Measurements from ENCODE around the gene EXO1. TPM values are rescaled to one million over a fixed set of nuclear protein-coding genes. Genes with fewer than 3 reads are reported as not detected.

The EXO1 gene
- total and polyA plus RNA-seq, 2 experiments from 2014 or later: 3.1 to 5.0 TPM

GRCh38 chr1:241817956-241818612, 29.9 kb upstream of the EXO1 start:
- Histone ChIP-seq H3K4me2 (no peak overlapping the region), H3K9me3 (ENCODE audit: low read depth) (no peaks in the 10 kb centered on the region), H3K27me3 (no peaks in the 10 kb centered on the region), H2AFZ (no peak overlapping the region), H3K9me2 (replicated peaks; ENCODE audit: insufficient read depth) (no peaks in the 10 kb centered on the region), H3K27ac (no peak overlapping the region), H3K79me2 (no peaks in the 10 kb centered on the region), H3K4me1 (ENCODE audit: insufficient read depth) (no peaks in the 10 kb centered on the region), H3K4me3 (no peak overlapping the region), H4K20me1 (ENCODE audit: insufficient read depth, poor library complexity, severe bottlenecking) (no peaks in the 10 kb centered on the region), H3K36me3 (replicated peaks; ENCODE audit: insufficient read depth, low read depth) (no peaks in the 10 kb centered on the region)
- DNase-seq (ENCODE audit: low spot score): no peak
- WGBS (ENCODE audit: low lambda C conversion rate, missing lambda C conversion rate): 58% methylated on average over 3 of the region's 3 CpGs
- TF ChIP-seq EZH2 (IDR thresholded peaks at IDR 0.05; ENCODE audit: borderline replicate concordance) (no peak), EZH2phosphoT487 (IDR thresholded peaks at IDR 0.05; ENCODE audit: low read depth, severe bottlenecking, unreplicated experiment) (no peak), CTCF (IDR thresholded peaks at IDR 0.05; ENCODE audit: poor library complexity) (no peak)

- no peaks in the 10 kb centered on the region for H3K9me3 ChIP-seq (ENCODE audit: low read depth)
- no peak overlapping the region for H3K27ac ChIP-seq
- no peaks in the 10 kb centered on the region for H3K36me3 ChIP-seq (replicated peaks; ENCODE audit: insufficient read depth, low read depth)
- no peak overlapping the region for H3K4me3 ChIP-seq
- no peaks in the 10 kb centered on the region for H3K79me2 ChIP-seq
- H4K20me1 ChIP-seq (ENCODE audit: insufficient read depth, poor library complexity, severe bottlenecking): no peaks in the 10 kb centered on the region
- no peak for TF ChIP-seq EZH2phosphoT487 (IDR thresholded peaks at IDR 0.05; ENCODE audit: low read depth, severe bottlenecking, unreplicated experiment)
- no peak for TF ChIP-seq CTCF (IDR thresholded peaks at IDR 0.05; ENCODE audit: poor library complexity)
- TF ChIP-seq EZH2 (IDR thresholded peaks at IDR 0.05; ENCODE audit: borderline replicate concordance): no peak
- H2AFZ ChIP-seq: no peak overlapping the region
- no peaks in the 10 kb centered on the region for H3K4me1 ChIP-seq (ENCODE audit: insufficient read depth)
- no peak overlapping the region for H3K4me2 ChIP-seq
- no peaks in the 10 kb centered on the region for H3K9me2 ChIP-seq (replicated peaks; ENCODE audit: insufficient read depth)
- 87% methylated on average over 4 of the region's 4 CpGs for WGBS (ENCODE audit: low lambda C conversion rate, missing lambda C conversion rate)
- no peak for DNase-seq (ENCODE audit: low spot score)
- no peaks in the 10 kb centered on the region for H3K27me3 ChIP-seq
Measured at GRCh38 chr1:241819340-241819866, 28.6 kb upstream of the EXO1 start.

DNA sequence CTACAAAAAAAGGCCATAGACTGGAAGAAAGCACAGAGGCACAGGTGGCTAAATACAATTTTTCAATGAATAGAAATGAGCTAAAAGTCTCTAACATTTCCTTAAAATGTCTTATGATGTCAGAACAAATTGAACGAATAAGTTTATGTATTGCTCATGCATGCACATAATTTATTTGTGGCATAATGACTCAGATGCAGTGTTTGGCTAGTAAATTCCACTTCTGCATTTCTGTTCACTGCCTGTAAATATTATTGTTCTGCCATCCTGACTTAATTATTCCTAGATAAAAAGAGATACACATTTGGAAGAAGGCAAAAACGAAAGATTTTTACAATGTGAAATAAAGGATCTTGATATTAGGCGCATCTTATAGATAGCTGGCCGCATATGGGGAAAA, 26.6 kb upstream of the EXO1 start:
- no peak overlapping the region for H3K4me2 ChIP-seq
- H3K27me3 ChIP-seq: no peaks in the 10 kb centered on the region
- no peak for DNase-seq (ENCODE audit: low spot score)
- no peaks in the 10 kb centered on the region for H3K9me3 ChIP-seq (ENCODE audit: low read depth)
- no peak overlapping the region for H3K27ac ChIP-seq
- no peaks in the 10 kb centered on the region for H3K4me1 ChIP-seq (ENCODE audit: insufficient read depth)
- H4K20me1 ChIP-seq (ENCODE audit: insufficient read depth, poor library complexity, severe bottlenecking): no peaks in the 10 kb centered on the region
- WGBS (ENCODE audit: low lambda C conversion rate, missing lambda C conversion rate): 87% methylated on average over 4 of the region's 4 CpGs
- H2AFZ ChIP-seq: no peak overlapping the region
- H3K4me3 ChIP-seq: no peak overlapping the region
- no peaks in the 10 kb centered on the region for H3K9me2 ChIP-seq (replicated peaks; ENCODE audit: insufficient read depth)
- H3K36me3 ChIP-seq (replicated peaks; ENCODE audit: insufficient read depth, low read depth): no peaks in the 10 kb centered on the region
- TF ChIP-seq CTCF (IDR thresholded peaks at IDR 0.05; ENCODE audit: poor library complexity): no peak
- no peaks in the 10 kb centered on the region for H3K79me2 ChIP-seq
